ENCODE data around the gene GDAP1L1.

GDAP1L1 gene

GRCh38 chr20:44306927-44307326 lies 59.8 kb downstream of the GDAP1L1 start:
- no peak overlapping the region for H3K4me3 ChIP-seq (ENCODE audit: low read depth, low read length)
- TF ChIP-seq CTCF (IDR thresholded peaks at IDR 0.05; ENCODE audit: low read depth, low read length), result no peak

- peak overlapping the region; percentile 96 for H3K4me3 ChIP-seq (ENCODE audit: low read depth, low read length)
- TF ChIP-seq CTCF (IDR thresholded peaks at IDR 0.05; ENCODE audit: low read depth, low read length), result no peak
Measured at GRCh38 chr20:44309763-44310663, 62.9 kb downstream of the GDAP1L1 start.

- TF ChIP-seq CTCF (IDR thresholded peaks at IDR 0.05; ENCODE audit: low read depth, low read length), result peak; percentile 86
- peak within 1 kb of the TSS; percentile 96 for H3K4me3 ChIP-seq (ENCODE audit: low read depth, low read length)
Measured at GRCh38 chr20:44310664-44311639, 63.8 kb downstream of the GDAP1L1 start, which contains the start of gene FITM2. FITM2 (minus strand) TSS chr20:44311202; CDS start chr20:44311148, 54 bp downstream.

GRCh38 chr20:44314870-44315269 lies 67.8 kb downstream of the GDAP1L1 start:
- no peak for TF ChIP-seq CTCF (IDR thresholded peaks at IDR 0.05; ENCODE audit: low read depth, low read length)
- H3K4me3 ChIP-seq (ENCODE audit: low read depth, low read length), result no peak overlapping the region

- H3K4me3 ChIP-seq (ENCODE audit: low read depth, low read length), result no peak overlapping the region
- no peak for TF ChIP-seq CTCF (IDR thresholded peaks at IDR 0.05; ENCODE audit: low read depth, low read length)
Measured at GRCh38 chr20:44319839-44320422, 72.8 kb downstream of the GDAP1L1 start.

- no peak for TF ChIP-seq CTCF (IDR thresholded peaks at IDR 0.05; ENCODE audit: low read depth, low read length)
- no peak overlapping the region for H3K4me3 ChIP-seq (ENCODE audit: low read depth, low read length)
Measured at GRCh38 chr20:44324343-44324742, 77.2 kb downstream of the GDAP1L1 start.

Data from WI38 (cell line).